ENCODE data around the gene DMRT2. TPM values are rescaled to one million over a fixed set of nuclear protein-coding genes. Genes with fewer than 3 reads are reported as not detected.

Gene DMRT2
- polyA plus RNA-seq, 12 donors = 23.9 to 45.1 (median 31.7) TPM; not detected in 1

DNA sequence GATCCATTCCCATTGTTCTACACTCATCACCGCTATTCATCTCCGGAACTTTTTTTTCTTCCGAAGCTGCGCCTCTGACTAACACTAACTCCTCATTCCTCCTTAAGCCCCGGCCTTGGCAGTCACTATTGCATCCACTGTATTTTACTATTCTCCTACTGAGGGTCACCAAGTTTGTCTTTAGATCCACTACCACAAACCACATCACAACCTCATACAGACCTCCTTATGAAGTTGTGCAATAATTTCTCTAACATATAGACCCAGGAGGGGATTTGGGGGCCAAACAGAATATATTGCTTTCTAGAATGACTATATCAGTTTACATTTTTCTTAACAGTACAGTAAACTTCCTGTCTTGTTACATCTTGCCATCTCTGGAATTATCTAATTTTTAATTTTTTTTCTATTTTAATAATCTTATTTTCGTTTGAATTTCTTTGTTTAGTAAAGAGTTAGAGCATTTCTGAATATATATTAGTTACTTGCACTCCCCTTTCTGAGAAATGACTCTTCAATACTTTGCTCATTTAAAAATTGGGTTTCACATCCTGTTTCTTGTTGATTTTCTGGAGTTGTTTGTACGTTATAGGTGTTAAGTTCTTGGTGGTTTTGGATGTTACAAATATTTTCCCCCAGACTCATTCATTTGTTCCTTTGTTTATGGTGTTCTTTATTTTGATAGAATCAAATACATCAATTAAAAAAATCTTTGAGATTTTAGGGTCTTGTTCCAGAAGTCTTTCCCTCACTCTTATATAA lies 37.1 kb downstream of the DMRT2 start:
- DNase-seq = no peak

DNA sequence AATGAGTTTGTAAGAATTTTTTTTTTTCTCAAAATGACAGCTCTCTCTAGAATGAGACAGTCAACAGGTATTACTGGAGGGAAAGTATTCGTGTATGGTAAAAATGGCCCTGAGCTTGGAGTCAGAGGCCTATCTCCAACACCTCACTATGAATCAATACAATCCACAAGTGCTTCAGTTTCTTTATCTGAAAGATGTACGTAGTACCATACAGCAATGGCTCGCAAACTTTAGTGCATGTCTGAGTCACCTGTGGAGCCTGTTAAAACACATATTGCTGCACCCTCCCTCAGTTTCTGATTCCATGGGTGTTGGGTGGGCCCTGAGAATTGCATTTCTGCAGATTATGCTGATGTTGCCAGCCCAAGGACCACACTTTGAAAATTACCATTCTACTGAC lies 44.6 kb downstream of the DMRT2 start:
- DNase-seq = no peak

DNA sequence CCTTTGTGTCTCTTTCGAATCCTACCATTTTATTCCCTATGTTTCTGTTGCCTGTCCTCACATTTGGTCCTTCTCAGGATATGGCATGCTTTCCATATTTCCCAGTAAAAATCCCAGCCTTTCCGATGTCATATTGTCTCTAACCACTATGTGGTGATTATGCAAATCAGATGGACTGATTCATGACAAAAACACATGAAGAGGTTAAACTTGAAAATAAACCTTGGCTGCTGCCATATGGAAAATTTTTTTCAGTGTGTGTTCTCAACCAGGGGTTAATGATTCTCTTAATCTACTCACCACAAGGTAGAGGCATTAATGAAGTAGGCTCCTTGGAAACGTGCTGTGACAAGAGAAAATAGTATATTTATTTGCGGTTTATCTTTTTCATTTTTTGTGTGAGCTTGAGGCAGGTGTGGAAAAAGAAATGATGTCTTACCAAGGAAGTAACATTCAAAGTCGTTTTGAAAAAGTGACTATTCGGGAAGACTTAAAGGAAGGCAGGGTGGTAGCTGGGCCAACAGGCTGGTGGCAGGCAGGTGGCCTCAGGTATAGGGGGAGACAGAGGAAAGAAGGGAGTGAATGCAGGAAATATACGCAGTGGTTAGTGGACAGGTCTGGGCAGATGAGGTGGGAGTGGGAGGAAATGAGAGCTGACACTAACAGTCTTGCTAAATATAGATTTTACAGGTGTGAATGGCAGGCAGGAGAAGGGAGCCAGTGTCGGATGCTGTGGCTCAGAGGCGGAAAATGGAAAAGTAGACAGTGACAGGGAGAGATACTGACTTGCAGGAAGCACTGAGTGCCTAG lies 46.2 kb downstream of the DMRT2 start:
- no peak for DNase-seq

DNA sequence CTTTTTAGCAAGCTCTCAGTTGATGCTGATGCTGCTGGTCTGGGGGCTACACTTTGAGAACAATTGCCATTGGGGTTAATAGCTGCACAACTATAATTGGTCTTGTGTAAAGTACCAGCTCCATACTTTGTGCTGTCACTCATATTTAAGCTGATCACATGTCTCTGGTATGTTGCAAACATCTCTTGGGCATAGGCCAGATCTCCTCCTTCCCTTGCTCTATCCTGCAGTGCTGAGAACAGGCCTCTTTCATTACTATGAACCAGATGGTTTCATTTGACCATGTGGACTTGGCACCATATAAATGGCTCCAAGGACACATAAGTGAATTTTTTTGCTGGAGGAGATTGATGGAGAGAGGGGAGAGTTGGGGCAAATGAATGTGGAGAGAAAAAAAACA lies 48.4 kb downstream of the DMRT2 start:
- no peak for DNase-seq

DNA sequence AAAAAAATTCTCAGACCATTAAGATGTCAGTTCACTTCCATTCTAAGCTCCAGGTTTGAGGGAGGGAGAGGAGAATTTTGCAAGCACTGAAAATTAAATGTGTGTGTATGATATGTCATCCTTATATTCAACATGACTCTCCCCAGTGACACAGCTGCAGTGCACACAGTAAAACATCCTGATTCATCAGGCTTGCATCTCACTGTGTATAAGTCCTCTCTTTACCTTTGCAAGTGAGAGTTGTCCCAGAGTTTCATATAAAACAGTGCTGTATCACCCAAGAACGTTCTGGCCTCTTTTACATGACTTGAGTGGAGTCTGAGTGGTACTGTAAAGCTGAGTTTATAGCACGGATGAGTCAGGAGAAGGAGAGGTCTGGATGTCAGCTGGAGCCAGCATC lies 50.0 kb downstream of the DMRT2 start:
- DNase-seq = no peak

DNA sequence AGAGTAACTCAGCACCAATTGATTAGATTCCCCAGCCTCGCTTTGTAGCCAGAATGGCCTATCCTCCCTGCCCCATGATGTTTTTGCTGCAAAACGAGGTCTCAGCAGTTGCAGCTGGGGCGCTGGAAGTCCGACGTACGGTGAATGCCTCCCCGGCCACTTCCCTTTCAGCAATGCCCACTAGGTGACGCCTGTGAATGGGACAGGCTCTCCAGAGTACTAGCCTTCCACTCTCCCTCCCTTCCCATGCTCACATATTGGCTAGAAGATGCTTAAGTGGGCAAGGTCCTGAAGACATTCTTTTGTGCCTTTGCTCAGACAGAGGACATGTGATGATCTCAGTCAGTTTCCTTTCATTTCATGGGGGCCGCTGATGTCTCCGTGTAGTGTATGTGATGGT lies 50.8 kb downstream of the DMRT2 start:
- DNase-seq = peak; percentile 65

DNA sequence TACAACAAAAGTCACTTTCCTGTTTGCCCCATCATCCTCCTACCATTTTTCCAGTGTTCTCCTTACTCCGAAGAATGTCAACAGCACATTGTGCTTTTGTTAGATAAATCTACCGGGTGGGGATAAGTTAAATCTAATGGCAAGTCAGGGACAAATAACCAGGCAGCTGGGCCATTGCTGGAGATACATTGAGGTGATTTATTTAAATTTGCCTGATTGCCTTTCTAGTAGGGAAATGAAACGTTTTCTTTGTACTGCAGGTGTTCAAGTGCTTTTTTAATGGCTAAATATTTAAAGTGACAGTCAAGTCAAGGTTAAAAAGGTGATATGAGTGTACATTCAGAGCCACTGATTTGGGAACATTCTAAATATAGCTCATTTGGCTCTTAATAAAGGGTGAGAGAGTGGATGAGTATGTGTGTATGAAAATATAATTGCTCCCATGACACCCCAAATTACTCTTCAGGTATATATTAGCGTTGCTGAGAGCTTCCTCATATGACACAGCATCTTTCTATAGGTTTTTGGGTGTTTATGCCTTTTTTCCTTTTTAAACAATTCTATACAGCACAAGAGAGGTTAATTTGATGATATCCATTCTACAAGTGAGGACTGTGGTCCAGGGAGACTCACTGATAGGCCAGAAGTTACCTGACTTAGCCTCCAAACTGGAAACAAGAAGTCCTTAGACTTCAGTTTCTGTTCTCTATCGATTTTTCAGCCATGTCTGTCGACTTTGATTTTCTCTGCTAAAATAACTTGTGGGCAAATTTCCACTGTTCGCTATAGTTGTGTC lies 51.9 kb downstream of the DMRT2 start:
- DNase-seq = no peak

DNA sequence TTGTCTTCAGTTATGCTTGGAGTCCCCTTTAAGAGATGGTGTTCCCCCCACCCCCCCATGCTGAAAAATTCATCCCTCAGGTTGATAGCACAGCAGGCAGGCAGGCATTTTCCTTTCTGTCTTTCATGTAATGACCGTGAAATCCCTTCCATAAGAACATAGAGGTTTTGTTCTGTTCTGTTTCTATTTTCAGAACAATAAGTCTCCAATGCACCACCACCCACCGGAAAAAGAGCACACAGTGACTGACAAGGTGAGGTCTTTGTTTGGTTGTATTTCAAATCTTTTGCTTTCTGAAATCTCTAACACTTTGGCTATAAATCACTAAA lies 52.4 kb downstream of the DMRT2 start:
- no peak for DNase-seq

Other genes starting within 250 kb of the DMRT2 start
- not detected for gene DMRT1, start 208.7 kb upstream of the DMRT2 start, polyA plus RNA-seq (ENCODE audit: insufficient read length in 12 of 12)
- gene DMRT3, start 73.7 kb upstream of the DMRT2 start, polyA plus RNA-seq (ENCODE audit: insufficient read length in 12 of 12) = under 1 TPM in 9 of 12 donors, not detected in 3; 0.13 to 0.59 (median 0.23) TPM